ENCODE data around the gene GREB1L. TPM values are rescaled to one million over a fixed set of nuclear protein-coding genes. Genes with fewer than 3 reads are reported as not detected.

The GREB1L gene
- total RNA-seq, 4 donors from 2014 or later = 5.1 to 17.8 (median 6.9) TPM

- no peak for TF ChIP-seq EP300 (IDR thresholded peaks at IDR 0.05)
- no peak for TF ChIP-seq POLR2A (IDR thresholded peaks at IDR 0.05)
- no peak for TF ChIP-seq CTCF (IDR thresholded peaks at IDR 0.05)
- Histone ChIP-seq H3K27ac (no peak overlapping the region), H3K4me1 (no peaks in the 10 kb centered on the region), H3K36me3 (no peaks in the 10 kb centered on the region), H3K4me3 (no peak overlapping the region), H3K9me3 (no peaks in the 10 kb centered on the region), H3K27me3 (no peaks in the 10 kb centered on the region)
- 86 to 91% methylated on average over 4 of the region's 4 CpGs for WGBS, 2 donors
- no peak for DNase-seq (ENCODE audit: low spot score in 2 of 2)
Measured at GRCh38 chr18:21468514-21469164, 226.6 kb downstream of the GREB1L start.

DNA sequence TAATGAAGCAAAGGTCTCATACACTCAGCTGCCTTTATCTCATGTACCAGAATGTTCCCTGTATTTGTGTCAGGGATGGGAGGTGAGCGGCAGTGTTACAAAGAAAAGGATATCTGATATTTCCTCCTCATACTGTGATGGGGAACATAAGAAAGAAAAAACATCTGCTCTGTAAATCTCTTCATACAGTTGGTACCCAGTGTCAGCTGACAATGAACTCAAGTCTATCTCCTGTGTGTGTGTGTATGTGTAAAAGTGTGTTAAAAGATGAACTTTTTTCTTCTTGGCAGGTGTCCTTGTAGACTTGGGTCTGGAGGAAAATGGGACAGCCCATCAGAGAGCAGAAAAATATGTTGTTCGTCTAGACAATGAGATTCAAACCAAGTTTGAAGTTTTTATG is 230.7 kb downstream of the GREB1L start:
- 77 to 78% methylated on average over 2 of the region's 2 CpGs for WGBS, 2 donors
- Histone ChIP-seq H3K9me3 (no peaks in the 10 kb centered on the region), H3K27me3 (no peaks in the 10 kb centered on the region), H3K4me1 (no peaks in the 10 kb centered on the region), H3K27ac (no peak overlapping the region), H3K4me3 (no peak overlapping the region), H3K36me3 (no peaks in the 10 kb centered on the region)
- TF ChIP-seq POLR2A (IDR thresholded peaks at IDR 0.05) (no peak), CTCF (IDR thresholded peaks at IDR 0.05) (no peak)
- DNase-seq (ENCODE audit: low spot score in 2 of 2) = no peak

DNA sequence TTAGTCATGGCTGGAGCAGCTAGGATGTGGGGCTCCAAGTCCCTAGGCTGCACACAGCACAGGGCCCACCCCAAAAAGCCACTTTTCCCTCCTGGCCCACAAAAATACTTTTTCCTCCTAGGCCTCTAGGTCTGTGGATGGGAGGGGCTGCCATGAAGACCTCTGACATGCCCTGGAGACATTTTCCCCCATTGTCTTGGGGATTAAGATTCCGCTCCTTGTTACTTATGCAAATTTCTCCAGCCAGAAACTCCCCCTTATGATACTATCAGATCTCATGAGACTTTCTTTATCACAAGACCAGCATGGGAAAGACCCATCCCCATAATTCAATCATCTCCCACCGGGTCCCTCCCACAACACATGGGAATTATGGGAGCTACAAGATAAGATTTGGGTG is 232.6 kb downstream of the GREB1L start:
- Histone ChIP-seq H3K36me3 (no peaks in the 10 kb centered on the region), H3K4me3 (no peak overlapping the region), H3K9me3 (no peaks in the 10 kb centered on the region), H3K27ac (no peak overlapping the region), H3K27me3 (no peaks in the 10 kb centered on the region), H3K4me1 (no peaks in the 10 kb centered on the region)
- no peak for DNase-seq (ENCODE audit: low spot score in 2 of 2)
- TF ChIP-seq EP300 (IDR thresholded peaks at IDR 0.05) (no peak), POLR2A (IDR thresholded peaks at IDR 0.05) (no peak), CTCF (IDR thresholded peaks at IDR 0.05) (no peak)
- WGBS, 2 donors = 78 to 92% methylated on average over 2 of the region's 2 CpGs

- Histone ChIP-seq H3K4me3 (no peak overlapping the region), H3K27ac (no peak overlapping the region), H3K4me1 (no peaks in the 10 kb centered on the region), H3K36me3 (no peaks in the 10 kb centered on the region), H3K27me3 (no peaks in the 10 kb centered on the region), H3K9me3 (no peaks in the 10 kb centered on the region)
- 92 to 94% methylated on average over 5 of the region's 5 CpGs for WGBS, 2 donors
- DNase-seq (ENCODE audit: low spot score in 2 of 2) = no peak
- TF ChIP-seq EP300 (IDR thresholded peaks at IDR 0.05) = no peak
- no peak for TF ChIP-seq CTCF (IDR thresholded peaks at IDR 0.05)
- TF ChIP-seq POLR2A (IDR thresholded peaks at IDR 0.05) = no peak
Measured at GRCh38 chr18:21479721-21480120, 237.7 kb downstream of the GREB1L start.

DNA sequence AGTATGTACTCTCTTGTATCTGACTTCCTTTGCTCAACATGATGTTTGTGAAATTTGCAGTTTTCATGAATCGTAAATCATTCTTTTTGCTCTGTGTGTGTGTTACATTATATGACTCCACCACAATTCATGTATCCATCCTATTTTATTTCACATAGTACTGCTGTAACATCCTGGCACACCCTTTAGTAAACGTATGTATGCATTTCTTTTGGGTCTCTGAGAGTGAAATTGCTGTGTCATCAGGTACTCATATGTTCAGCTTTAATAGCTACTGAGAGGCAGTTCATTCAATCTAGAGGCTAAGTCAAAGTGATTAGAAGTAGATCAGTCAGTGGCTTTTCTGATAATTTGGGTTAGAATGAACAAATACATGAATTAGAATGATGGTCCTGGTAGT is 239.7 kb downstream of the GREB1L start:
- H3K27me3 ChIP-seq = no peaks in the 10 kb centered on the region
- WGBS, 2 donors = 72 to 76% methylated on average over 2 of the region's 2 CpGs
- H3K9me3 ChIP-seq = no peaks in the 10 kb centered on the region
- no peak for TF ChIP-seq POLR2A (IDR thresholded peaks at IDR 0.05)
- no peak for TF ChIP-seq CTCF (IDR thresholded peaks at IDR 0.05)
- no peak for TF ChIP-seq EP300 (IDR thresholded peaks at IDR 0.05)
- no peak overlapping the region for H3K27ac ChIP-seq
- no peak overlapping the region for H3K4me3 ChIP-seq
- H3K4me1 ChIP-seq = no peaks in the 10 kb centered on the region
- DNase-seq (ENCODE audit: low spot score in 2 of 2) = no peak
- no peaks in the 10 kb centered on the region for H3K36me3 ChIP-seq

Measured in tibial nerve (tissue), 4 donors.